Measurements from ENCODE around the gene RAB27A. TPM values are rescaled to one million over a fixed set of nuclear protein-coding genes. Genes with fewer than 3 reads are reported as not detected.

Gene RAB27A
- total and polyA plus RNA-seq, 2 of the 13 experiments (the other 11 are each of a cell fraction or from before 2014, with no cell fraction given) = 3.4 to 8.1 TPM

- TF ChIP-seq, protein P1, sequence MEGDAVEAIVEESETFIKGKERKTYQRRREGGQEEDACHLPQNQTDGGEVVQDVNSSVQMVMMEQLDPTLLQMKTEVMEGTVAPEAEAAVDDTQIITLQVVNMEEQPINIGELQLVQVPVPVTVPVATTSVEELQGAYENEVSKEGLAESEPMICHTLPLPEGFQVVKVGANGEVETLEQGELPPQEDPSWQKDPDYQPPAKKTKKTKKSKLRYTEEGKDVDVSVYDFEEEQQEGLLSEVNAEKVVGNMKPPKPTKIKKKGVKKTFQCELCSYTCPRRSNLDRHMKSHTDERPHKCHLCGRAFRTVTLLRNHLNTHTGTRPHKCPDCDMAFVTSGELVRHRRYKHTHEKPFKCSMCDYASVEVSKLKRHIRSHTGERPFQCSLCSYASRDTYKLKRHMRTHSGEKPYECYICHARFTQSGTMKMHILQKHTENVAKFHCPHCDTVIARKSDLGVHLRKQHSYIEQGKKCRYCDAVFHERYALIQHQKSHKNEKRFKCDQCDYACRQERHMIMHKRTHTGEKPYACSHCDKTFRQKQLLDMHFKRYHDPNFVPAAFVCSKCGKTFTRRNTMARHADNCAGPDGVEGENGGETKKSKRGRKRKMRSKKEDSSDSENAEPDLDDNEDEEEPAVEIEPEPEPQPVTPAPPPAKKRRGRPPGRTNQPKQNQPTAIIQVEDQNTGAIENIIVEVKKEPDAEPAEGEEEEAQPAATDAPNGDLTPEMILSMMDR (CRISPR knock-in tag; IDR thresholded peaks at IDR 0.05) = peak; percentile 92
- TF ChIP-seq ZNF382 (CRISPR knock-in tag; IDR thresholded peaks at IDR 0.05; ENCODE audit: borderline replicate concordance) = no peak
- TF ChIP-seq POLR2A (IDR thresholded peaks at IDR 0.05; ENCODE audit: insufficient read depth in 1 of 2, low read depth in 2 of 2, low read length in 2 of 2) = no peak
- TF ChIP-seq ZNF724P (CRISPR knock-in tag; IDR thresholded peaks at IDR 0.05; ENCODE audit: borderline replicate concordance) = no peak
- no peak for TF ChIP-seq YEATS2 (CRISPR knock-in tag; IDR thresholded peaks at IDR 0.05; ENCODE audit: borderline replicate concordance)
- TF ChIP-seq, protein P2, sequence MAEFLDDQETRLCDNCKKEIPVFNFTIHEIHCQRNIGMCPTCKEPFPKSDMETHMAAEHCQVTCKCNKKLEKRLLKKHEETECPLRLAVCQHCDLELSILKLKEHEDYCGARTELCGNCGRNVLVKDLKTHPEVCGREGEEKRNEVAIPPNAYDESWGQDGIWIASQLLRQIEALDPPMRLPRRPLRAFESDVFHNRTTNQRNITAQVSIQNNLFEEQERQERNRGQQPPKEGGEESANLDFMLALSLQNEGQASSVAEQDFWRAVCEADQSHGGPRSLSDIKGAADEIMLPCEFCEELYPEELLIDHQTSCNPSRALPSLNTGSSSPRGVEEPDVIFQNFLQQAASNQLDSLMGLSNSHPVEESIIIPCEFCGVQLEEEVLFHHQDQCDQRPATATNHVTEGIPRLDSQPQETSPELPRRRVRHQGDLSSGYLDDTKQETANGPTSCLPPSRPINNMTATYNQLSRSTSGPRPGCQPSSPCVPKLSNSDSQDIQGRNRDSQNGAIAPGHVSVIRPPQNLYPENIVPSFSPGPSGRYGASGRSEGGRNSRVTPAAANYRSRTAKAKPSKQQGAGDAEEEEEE (CRISPR knock-in tag; IDR thresholded peaks at IDR 0.05; ENCODE audit: borderline replicate concordance) = no peak
- TF ChIP-seq ZNF574 (CRISPR knock-in tag; IDR thresholded peaks at IDR 0.05) = peak; percentile 9; the same call in 1 of the 2 replicates
- 0 out of 2 replicates have a peak, but pooled peaks have one; percentile 66 for TF ChIP-seq REPIN1 (CRISPR knock-in tag; IDR thresholded peaks at IDR 0.05; ENCODE audit: borderline replicate concordance, low read depth)
- TF ChIP-seq POLR2G (IDR thresholded peaks at IDR 0.05; ENCODE audit: low read depth, low read length) = no peak
- TF ChIP-seq ZBTB38 (CRISPR knock-in tag; IDR thresholded peaks at IDR 0.05) = no peak
- TF ChIP-seq SSRP1 (CRISPR knock-in tag; IDR thresholded peaks at IDR 0.05) = no peak
- TF ChIP-seq ZNF775 (CRISPR knock-in tag; IDR thresholded peaks at IDR 0.05; ENCODE audit: borderline replicate concordance) = 0 out of 2 replicates have a peak, but pooled peaks have one; percentile 8
- TF ChIP-seq U2AF1 (optimal IDR thresholded peaks at IDR 0.05; ENCODE audit: low read depth, low read length) = no peak
- TF ChIP-seq ZNF225 (CRISPR knock-in tag; IDR thresholded peaks at IDR 0.05) = 0 out of 2 replicates have a peak, but pooled peaks have one; percentile 67
- TF ChIP-seq ZNF12 (CRISPR knock-in tag; IDR thresholded peaks at IDR 0.05) = no peak
- TF ChIP-seq ZNF354B (CRISPR knock-in tag; IDR thresholded peaks at IDR 0.05) = no peak
- no peak for TF ChIP-seq ZNF282 (IDR thresholded peaks at IDR 0.05; ENCODE audit: partially characterized antibody)
- no peak for TF ChIP-seq POLR2AphosphoS5 (IDR thresholded peaks at IDR 0.05; ENCODE audit: low read depth, low read length)
- no peak for TF ChIP-seq ZNF569 (CRISPR knock-in tag; IDR thresholded peaks at IDR 0.05; ENCODE audit: borderline replicate concordance)
- no peak for TF ChIP-seq DBP (CRISPR knock-in tag; IDR thresholded peaks at IDR 0.05; ENCODE audit: not compliant biosample characterization)
- TF ChIP-seq ELK4 (CRISPR knock-in tag; IDR thresholded peaks at IDR 0.05; ENCODE audit: borderline replicate concordance) = no peak
Measured at GRCh38 chr15:55290528-55291057, 980 bp upstream of the RAB27A start (continued).
